Femur (tissue), 1 donor: ENCODE data around the gene ADCK1.
"Not testable (repeated sequence)": the region's sequence is repeated elsewhere in the genome, so short reads cannot be mapped to it uniquely, and the experiment has no call there.

ENCODE experiments used
- DNase-seq: peaks from one replicate; pipeline ENCODE4 v3.0.0-alpha.2; 2017

Gene ADCK1

DNA sequence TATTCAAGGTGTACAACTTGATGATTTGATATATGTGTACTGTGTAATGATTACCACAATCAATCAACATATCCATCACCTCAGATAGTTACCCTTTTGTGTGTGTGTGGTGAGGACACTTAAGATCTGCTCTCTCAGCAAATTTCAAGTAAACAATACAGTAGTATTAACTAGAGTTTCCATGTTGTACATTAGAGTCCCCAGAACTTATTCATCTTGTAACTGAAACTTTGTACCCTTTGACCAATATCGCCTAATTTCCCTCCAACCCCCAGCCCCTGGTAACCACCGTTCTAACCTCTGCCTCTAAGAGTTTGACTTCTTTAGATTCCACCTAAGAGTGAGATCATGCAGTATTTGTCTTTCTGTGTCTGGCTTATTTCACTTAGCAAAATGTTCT lies 12.1 kb downstream of the ADCK1 start:
- no peak for DNase-seq

GRCh38 chr14:77812682-77813081 lies 12.8 kb downstream of the ADCK1 start:
- DNase-seq = not testable (repeated sequence)

- DNase-seq = no peak
These were observed 22.4 kb downstream of the ADCK1 start for GRCh38 chr14:77822307-77822706.

DNA sequence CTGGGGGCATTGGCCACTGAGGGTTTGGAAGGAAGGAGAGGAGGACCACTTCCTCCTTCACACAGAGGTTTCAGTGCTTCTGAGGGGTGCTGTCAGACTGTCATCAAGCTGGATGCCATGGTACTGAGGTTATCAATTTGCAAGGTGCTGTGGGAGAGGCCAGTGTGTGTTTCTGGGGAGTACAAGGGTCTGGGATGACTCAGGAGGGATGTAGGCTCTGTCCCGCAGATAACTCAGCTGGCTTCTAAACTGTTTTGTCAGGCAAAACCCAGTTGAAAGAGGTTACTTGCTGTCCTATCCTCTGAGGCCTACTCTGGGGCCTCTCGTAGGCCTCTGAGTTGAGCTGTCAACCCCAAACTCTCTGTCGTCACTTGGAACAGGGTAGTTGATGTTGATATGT lies 22.8 kb downstream of the ADCK1 start:
- no peak for DNase-seq

DNA sequence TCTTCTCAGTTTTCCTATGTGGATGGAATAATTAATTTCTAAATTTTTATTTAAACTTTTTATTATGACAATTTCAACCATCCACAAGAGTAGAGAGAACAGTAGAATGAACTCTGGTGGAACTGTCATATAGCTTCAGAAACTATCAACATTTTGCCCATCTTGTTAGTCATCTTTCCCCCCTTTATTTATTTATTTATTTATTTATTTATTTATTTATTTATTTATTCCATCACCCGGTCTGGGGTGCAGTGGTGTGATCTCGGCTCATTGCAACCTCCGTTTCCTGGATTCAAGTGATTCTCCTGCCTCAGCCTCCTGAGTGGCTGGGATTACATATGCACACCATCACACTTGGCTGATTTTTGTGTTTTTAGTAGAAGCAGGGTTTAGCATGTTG lies 23.5 kb downstream of the ADCK1 start:
- no peak for DNase-seq

GRCh38 chr14:77825895-77826519 lies 26.1 kb downstream of the ADCK1 start:
- DNase-seq = no peak

- no peak for DNase-seq
These were observed 30.8 kb downstream of the ADCK1 start for GRCh38 chr14:77830692-77831091.

DNA sequence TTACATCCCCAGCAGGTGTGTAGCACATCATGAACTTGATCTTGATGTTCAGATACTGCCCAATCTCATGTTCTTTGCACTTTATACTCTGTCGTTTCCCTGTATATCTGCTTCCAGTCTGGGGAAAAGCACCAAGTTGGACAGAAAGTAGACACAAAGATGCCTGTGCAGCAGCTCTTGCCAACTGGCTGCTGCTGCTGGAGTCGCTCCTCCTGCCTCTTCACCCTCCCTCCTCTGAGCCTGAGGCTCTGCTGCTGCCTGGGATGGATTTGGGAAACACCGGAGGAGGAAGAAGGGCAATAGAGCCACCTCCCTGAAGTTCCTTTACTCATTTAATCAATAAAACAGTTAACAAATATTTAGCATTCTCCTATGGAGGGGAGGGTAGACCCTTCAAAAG lies 32.4 kb downstream of the ADCK1 start:
- no peak for DNase-seq

GRCh38 chr14:77837926-77838325 lies 38.0 kb downstream of the ADCK1 start:
- DNase-seq = no peak

GRCh38 chr14:77838831-77839511 lies 39.1 kb downstream of the ADCK1 start:
- no peak for DNase-seq

DNA sequence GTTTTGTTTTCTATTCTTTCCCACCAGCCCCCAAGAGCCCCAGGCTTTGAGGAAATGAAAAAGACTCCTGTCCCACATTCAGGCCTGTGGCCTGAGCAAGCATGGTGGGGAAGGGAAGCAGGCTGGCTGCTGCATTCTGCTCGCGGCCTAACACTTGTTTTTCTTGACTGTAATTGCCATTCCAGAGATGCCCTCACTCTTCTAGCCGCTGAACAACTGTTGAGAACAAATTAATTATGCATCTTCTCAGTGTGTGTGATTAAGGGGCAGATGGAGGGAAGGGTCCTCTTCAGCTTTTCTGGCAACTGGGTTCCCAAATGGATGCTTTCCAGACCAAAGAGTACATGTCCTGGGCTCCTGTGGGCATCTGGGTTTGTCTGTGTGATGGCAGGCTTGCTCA lies 43.3 kb downstream of the ADCK1 start:
- no peak for DNase-seq

DNA sequence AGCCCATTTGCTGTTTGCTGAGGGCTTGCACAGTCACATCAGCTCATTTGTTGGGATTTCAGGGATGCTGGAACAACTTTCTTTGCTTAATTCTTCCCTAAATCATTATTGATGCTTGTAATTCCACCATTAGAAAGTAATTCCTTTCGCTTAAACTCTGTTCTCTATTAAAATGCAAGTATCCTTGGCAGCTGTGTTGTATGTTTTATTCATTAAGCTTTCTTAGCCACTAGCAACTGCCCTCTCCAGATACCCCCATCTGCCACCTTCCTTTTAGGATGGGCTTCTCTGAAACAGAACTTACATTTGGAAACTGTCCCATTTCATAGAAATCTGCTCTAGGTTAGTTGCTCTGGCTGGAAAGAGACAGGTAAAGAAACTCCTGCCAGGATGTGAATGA lies 43.7 kb downstream of the ADCK1 start:
- no peak for DNase-seq

DNA sequence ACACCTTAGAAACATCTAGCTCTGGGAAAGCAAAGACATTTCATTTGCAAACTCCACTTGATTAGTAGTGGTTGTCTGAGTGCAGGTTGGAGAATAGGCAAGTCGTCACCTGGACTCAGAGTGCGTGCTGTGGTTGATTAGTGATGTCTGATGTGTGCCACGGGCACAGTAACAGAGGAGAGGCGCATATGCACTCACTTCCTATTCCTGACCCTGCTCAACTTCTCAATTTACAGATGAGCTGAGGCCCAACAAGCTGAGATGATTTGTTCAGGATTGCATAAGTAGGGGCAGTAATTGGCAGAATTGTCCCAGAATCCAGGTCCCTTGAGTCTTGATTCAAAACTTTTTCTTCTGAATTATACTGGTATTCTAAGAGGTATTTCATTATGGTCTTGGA lies 44.9 kb downstream of the ADCK1 start:
- no peak for DNase-seq

DNA sequence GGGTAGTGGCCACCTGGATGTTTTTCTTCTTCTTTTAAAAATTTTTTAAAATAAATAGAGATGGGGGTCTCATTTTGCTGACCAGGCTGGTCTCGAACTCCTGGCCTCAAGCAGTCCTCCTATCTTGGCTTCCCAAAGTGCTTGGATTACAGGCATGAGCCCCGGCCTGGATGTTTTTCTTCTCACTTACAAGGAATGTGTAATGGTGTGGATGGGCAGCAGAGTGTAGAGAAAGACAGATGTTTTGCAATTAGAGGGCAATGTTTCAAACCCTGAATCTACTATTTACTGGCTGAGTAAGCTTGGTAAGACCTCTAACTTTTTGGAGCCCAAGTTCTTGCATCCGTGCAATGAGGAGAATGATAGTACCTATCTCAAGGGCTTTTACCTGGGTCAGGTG lies 48.1 kb downstream of the ADCK1 start:
- DNase-seq = no peak

DNA sequence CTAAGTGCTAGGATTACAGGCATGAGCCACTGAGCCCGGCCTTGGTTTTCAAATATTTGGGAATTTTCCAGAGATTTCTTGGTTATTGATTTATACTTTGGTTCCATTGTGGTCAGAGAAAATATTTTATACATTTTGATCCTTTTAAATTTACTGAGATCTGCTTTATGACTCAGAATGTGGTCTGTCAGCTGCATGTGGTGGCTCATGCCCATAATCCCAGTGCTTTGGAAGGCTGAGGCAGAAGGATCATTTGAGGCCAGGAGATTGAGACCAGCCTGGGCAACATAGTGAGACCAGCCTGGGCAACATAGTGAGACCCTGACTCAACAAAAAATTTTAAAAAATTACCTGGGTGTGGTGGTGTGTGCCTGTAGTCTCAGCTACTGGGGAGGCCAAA lies 49.8 kb downstream of the ADCK1 start:
- no peak for DNase-seq

- no peak for DNase-seq
These were observed 54.0 kb downstream of the ADCK1 start for GRCh38 chr14:77853919-77854318.

DNA sequence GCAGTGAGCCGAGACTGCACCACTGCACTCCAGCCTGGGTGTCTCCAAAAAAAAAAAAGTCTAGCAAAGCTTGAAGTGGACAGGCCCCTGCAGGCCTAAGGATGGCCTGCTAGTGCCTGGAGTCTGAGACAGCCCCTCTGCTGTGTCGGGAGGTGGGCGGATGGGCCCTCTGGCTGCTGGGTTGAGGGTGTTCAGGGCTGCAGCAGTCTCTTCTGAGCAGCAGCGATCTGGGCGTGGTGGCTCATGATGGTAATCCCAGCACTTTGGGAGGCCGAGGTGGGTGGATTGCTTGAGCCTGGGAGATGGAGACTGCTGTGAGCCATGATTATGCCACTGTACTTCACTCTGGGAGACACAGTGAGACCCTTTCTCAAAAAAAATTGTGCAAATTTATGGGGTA lies 57.0 kb downstream of the ADCK1 start:
- no peak for DNase-seq

DNA sequence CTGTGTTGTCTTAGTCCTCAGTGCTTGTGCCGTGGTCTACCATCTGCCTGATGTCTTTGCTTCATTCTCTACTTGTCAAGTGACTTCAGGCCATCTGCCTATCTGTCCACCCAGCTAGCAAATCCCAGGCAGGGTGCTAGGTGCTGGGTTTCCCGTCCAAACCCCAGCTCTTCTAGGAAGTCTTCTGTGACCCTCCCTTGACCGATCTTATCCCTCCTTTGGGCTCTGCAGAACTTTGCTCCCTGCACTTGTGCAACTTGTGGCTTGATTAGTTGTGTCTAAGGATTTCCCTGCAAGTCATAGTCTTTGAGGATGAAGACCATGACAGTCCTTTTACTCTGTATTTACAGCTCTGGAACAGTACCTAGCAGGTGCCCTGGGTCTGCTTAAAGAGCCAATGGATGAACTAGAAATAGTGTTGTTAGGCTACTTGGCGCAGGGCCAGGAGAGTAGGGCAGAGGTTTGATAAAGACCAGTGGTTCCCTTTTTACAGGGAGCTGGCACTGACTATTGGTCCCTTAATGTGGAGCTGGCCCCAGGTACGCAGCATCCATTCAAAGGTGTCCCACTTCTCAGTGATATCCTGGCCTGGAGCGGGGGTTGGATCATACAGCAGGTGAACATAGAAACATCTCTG lies 60.1 kb downstream of the ADCK1 start:
- no peak for DNase-seq

DNA sequence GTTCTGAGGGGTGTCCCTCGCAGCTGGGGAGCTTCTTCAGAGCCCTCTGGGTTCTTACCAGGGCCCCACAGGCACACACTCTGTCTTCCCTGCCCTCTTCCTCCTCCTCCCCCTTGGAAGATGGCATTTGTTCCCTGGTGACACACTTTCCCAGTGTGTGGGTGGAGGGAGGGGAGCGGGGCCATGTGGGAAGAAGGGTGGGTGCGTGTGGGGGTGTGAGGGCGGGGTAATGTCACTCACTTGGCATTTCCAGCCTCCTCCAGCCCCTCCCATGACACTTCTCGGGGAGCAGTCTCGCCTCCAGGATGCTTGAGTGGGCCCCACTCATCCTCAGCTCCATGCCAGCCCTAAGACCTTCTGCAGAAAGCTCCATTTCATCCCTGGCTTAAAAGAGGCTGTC lies 61.3 kb downstream of the ADCK1 start:
- DNase-seq = no peak

GRCh38 chr14:77862154-77862786 lies 62.4 kb downstream of the ADCK1 start:
- DNase-seq = peak; percentile 79

DNA sequence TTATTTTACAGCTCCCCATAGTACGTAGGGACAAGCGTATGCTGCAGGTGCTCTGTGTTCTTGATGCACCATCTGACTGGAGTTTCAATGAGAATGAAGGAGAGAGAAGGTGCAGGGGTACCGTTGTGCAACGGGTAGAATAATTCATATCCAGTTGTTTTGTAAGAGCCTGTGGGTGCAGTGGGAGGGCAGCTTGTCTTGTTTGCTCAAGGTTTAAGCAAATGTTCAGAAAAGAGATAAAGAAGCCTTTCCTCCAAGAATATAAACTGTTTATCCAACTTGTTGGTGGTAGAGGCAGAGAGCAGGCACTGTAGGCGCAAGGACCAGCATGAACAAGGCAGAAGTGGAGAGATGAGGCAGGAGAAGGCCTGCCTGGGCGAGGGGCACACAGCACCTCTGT lies 64.2 kb downstream of the ADCK1 start:
- no peak for DNase-seq

DNA sequence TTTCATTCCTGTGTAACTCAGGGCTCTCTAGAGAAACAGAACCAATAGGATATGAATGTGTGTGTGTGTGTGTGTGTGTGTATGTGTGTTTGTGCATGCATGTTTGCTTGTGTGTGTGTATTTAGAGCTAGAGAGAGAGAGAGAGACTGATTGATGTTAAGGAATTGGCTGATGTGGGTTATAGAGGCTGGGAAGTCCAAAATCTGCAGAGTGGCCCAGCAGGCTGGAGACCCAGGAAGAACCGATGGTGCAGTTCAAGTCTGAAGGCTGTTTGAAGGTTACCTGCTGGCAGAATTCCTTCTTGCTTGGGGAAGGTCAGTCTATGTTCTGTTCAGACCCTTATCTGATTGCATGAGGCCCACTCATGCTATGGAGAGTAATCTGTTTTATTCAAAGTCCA lies 64.7 kb downstream of the ADCK1 start:
- no peak for DNase-seq

- no peak for DNase-seq
These were observed 65.5 kb downstream of the ADCK1 start for GRCh38 chr14:77865455-77865854.

GRCh38 chr14:77866932-77867331 lies 67.0 kb downstream of the ADCK1 start:
- no peak for DNase-seq
